ENCODE results near the gene SLN. TPM values are rescaled to one million over a fixed set of nuclear protein-coding genes. Genes with fewer than 3 reads are reported as not detected.

The SLN gene
- polyA plus RNA-seq, 1 experiment = not detected

- no peak for DNase-seq (ENCODE audit: low read depth)
Measured at GRCh38 chr11:107661656-107662055, 50.2 kb downstream of the SLN start.

DNA sequence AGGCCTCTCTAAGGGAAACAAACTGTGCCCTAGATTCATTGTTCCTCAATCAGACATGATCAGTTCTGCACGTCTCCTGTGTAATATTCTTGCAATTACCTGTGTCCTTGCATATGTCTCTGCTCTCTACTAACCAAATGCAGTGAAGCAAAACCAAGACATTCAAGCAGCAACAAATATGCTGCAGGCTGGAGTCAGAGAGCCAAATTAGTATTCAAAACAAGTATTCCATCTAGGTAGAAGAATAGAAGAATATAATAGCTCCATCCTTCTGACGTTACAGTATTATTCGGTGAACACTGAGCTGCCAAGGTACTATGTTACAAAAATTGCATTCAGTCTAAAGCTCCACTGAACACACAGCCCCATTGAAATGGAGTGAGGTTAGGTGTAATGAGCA is 51.8 kb downstream of the SLN start:
- ChIA-PET POLR2A (no interaction called here), CTCF (no interaction called here)
- TF ChIP-seq, protein P1, sequence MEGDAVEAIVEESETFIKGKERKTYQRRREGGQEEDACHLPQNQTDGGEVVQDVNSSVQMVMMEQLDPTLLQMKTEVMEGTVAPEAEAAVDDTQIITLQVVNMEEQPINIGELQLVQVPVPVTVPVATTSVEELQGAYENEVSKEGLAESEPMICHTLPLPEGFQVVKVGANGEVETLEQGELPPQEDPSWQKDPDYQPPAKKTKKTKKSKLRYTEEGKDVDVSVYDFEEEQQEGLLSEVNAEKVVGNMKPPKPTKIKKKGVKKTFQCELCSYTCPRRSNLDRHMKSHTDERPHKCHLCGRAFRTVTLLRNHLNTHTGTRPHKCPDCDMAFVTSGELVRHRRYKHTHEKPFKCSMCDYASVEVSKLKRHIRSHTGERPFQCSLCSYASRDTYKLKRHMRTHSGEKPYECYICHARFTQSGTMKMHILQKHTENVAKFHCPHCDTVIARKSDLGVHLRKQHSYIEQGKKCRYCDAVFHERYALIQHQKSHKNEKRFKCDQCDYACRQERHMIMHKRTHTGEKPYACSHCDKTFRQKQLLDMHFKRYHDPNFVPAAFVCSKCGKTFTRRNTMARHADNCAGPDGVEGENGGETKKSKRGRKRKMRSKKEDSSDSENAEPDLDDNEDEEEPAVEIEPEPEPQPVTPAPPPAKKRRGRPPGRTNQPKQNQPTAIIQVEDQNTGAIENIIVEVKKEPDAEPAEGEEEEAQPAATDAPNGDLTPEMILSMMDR (IDR thresholded peaks at IDR 0.05; ENCODE audit: insufficient read depth, low read depth, low read length) = no peak
- no peak for DNase-seq (ENCODE audit: low read depth)
- Histone ChIP-seq H3K4me3 (ENCODE audit: low read depth, low read length) (no peak overlapping the region), H3K36me3 (ENCODE audit: control insufficient read depth, insufficient read depth, low read length) (no peaks in the 10 kb centered on the region), H3K27me3 (ENCODE audit: control insufficient read depth, insufficient read depth, low read length) (peaks cover 3% of the 10 kb centered on the region)

More at GRCh38 chr11:107661656-107662055, 50.2 kb downstream of the SLN start:
- TF ChIP-seq, protein P1 (IDR thresholded peaks at IDR 0.05; ENCODE audit: insufficient read depth, low read depth, low read length) = no peak
- H3K27me3 ChIP-seq (ENCODE audit: control insufficient read depth, insufficient read depth, low read length) = peaks cover 3% of the 10 kb centered on the region
- ChIA-PET POLR2A (no interaction called here), CTCF (no interaction called here)
- no peak overlapping the region for H3K4me3 ChIP-seq (ENCODE audit: low read depth, low read length)
- H3K36me3 ChIP-seq (ENCODE audit: control insufficient read depth, insufficient read depth, low read length) = no peaks in the 10 kb centered on the region

- ChIA-PET CTCF (no interaction called here), POLR2A (no interaction called here)
- Histone ChIP-seq H3K4me3 (ENCODE audit: low read depth, low read length) (no peak overlapping the region), H3K36me3 (ENCODE audit: control insufficient read depth, insufficient read depth, low read length) (no peaks in the 10 kb centered on the region), H3K27me3 (ENCODE audit: control insufficient read depth, insufficient read depth, low read length) (peaks cover 3% of the 10 kb centered on the region)
- TF ChIP-seq, protein P1 (IDR thresholded peaks at IDR 0.05; ENCODE audit: insufficient read depth, low read depth, low read length) = no peak
- DNase-seq (ENCODE audit: low read depth) = no peak
Measured at GRCh38 chr11:107659310-107659709, 52.5 kb downstream of the SLN start.

Other genes starting within 250 kb of the SLN start
- 2.9 and 5.6 TPM in 2 replicates for gene ALKBH8, start 146.3 kb downstream of the SLN start, polyA plus RNA-seq (2011; rRNA removed)
- gene ELMOD1, start 120.9 kb downstream of the SLN start, polyA plus RNA-seq (2011; rRNA removed) = 0.04 and 0.05 TPM in 2 replicates
- gene SLC35F2, start 146.7 kb upstream of the SLN start, polyA plus RNA-seq (2011; rRNA removed) = 0.82 and 1.0 TPM in 2 replicates
- not detected in 2 replicates for gene RAB39A, start 216.4 kb upstream of the SLN start, polyA plus RNA-seq (2011; rRNA removed)

All from BJ (cell line).